ENCODE measurements around the gene TBCC. TPM values are rescaled to one million over a fixed set of nuclear protein-coding genes. Genes with fewer than 3 reads are reported as not detected.

The TBCC gene
- total RNA-seq, 4 donors from 2014 or later: 33.2 to 61.8 (median 45.1) TPM

GRCh38 chr6:42715871-42716270, 30.0 kb downstream of the TBCC start:
- no peak overlapping the region for H3K27ac ChIP-seq
- no peak for DNase-seq
- H3K9me3 ChIP-seq: no peaks in the 10 kb centered on the region
- H3K4me1 ChIP-seq: peaks cover 0 to 9% of the 10 kb centered on the region in 2 donors
- no peaks in the 10 kb centered on the region for H3K27me3 ChIP-seq
- ATAC-seq: no peak
- H3K36me3 ChIP-seq: no peaks in the 10 kb centered on the region
- TF ChIP-seq POLR2A (IDR thresholded peaks at IDR 0.05): no peak
- no peak for TF ChIP-seq CTCF (IDR thresholded peaks at IDR 0.05 in 4 of 5, conservative IDR thresholded peaks at IDR 0.05 in 1 of 5)
- intact Hi-C loops (cut with DNase I; ENCODE audit: low total_unique reads) (no loop called here), in situ Hi-C loops (cut with MboI; ENCODE audit: low sequenced_read_pairs in 4 of 4) (no loop called here)
- H3K4me3 ChIP-seq: no peak overlapping the region

- Histone ChIP-seq H3K36me3 (no peaks in the 10 kb centered on the region), H3K9me3 (no peaks in the 10 kb centered on the region), H3K27me3 (no peaks in the 10 kb centered on the region), H3K4me3 (no peak overlapping the region), H3K27ac (no peak overlapping the region), H3K4me1 (peaks cover 0 to 9% of the 10 kb centered on the region in 2 donors)
- ATAC-seq (no peak), DNase-seq (no peak)
- in situ Hi-C loops (cut with MboI; ENCODE audit: low sequenced_read_pairs in 4 of 4) (no loop called here), intact Hi-C loops (cut with DNase I; ENCODE audit: low total_unique reads) (no loop called here)
- TF ChIP-seq CTCF (IDR thresholded peaks at IDR 0.05 in 4 of 5, conservative IDR thresholded peaks at IDR 0.05 in 1 of 5) (no peak), POLR2A (IDR thresholded peaks at IDR 0.05) (no peak)
These were observed 31.7 kb downstream of the TBCC start for GRCh38 chr6:42714098-42714761.

GRCh38 chr6:42711930-42712329, 34.0 kb downstream of the TBCC start:
- Histone ChIP-seq H3K9me3 (no peaks in the 10 kb centered on the region), H3K4me3 (no peak overlapping the region), H3K36me3 (no peaks in the 10 kb centered on the region), H3K27me3 (no peaks in the 10 kb centered on the region), H3K27ac (no peak overlapping the region), H3K4me1 (no peaks in the 10 kb centered on the region)
- intact Hi-C loops (cut with DNase I; ENCODE audit: low total_unique reads) (no loop called here), in situ Hi-C loops (cut with MboI; ENCODE audit: low sequenced_read_pairs in 4 of 4) (no loop called here)
- TF ChIP-seq CTCF (IDR thresholded peaks at IDR 0.05 in 4 of 5, conservative IDR thresholded peaks at IDR 0.05 in 1 of 5) (no peak), POLR2A (IDR thresholded peaks at IDR 0.05) (no peak)
- DNase-seq: no peak
- no peak for ATAC-seq

- no peak overlapping the region for H3K27ac ChIP-seq
- no peak for ATAC-seq
- TF ChIP-seq CTCF (IDR thresholded peaks at IDR 0.05 in 4 of 5, conservative IDR thresholded peaks at IDR 0.05 in 1 of 5) (no peak), POLR2A (IDR thresholded peaks at IDR 0.05) (no peak)
These were observed 35.6 kb downstream of the TBCC start for GRCh38 chr6:42710316-42710715.

GRCh38 chr6:42709871-42710270, 36.0 kb downstream of the TBCC start:
- Histone ChIP-seq H3K27ac (no peak overlapping the region), H3K36me3 (no peaks in the 10 kb centered on the region), H3K27me3 (no peaks in the 10 kb centered on the region), H3K9me3 (no peaks in the 10 kb centered on the region), H3K4me3 (no peak overlapping the region), H3K4me1 (no peaks in the 10 kb centered on the region)
- in situ Hi-C loops (cut with MboI; ENCODE audit: low sequenced_read_pairs in 4 of 4) (no loop called here), intact Hi-C loops (cut with DNase I; ENCODE audit: low total_unique reads) (no loop called here)
- no peak for DNase-seq
- TF ChIP-seq CTCF (IDR thresholded peaks at IDR 0.05 in 4 of 5, conservative IDR thresholded peaks at IDR 0.05 in 1 of 5): no peak
- TF ChIP-seq POLR2A (IDR thresholded peaks at IDR 0.05): no peak
- ATAC-seq: no peak

More at GRCh38 chr6:42710316-42710715, 35.6 kb downstream of the TBCC start:
- intact Hi-C loops (cut with DNase I; ENCODE audit: low total_unique reads): no loop called here
- Histone ChIP-seq H3K9me3 (no peaks in the 10 kb centered on the region), H3K27me3 (no peaks in the 10 kb centered on the region), H3K4me3 (no peak overlapping the region), H3K4me1 (no peaks in the 10 kb centered on the region), H3K36me3 (no peaks in the 10 kb centered on the region)
- no peak for DNase-seq
- in situ Hi-C loops (cut with MboI; ENCODE audit: low sequenced_read_pairs in 4 of 4): no loop called here
